Liver (tissue), 2 donors: Measurements from ENCODE around the gene HTR3B.

Experiments
- TF ChIP-seq, protein P1 (sequence below): IDR thresholded peaks from 2 replicates; pipeline ENCODE4 v1.6.1; 2016; ENCODE audit warnings: antibody characterized with exemption
- TF ChIP-seq, protein P2 (sequence below): fragments of 150-350 bp; IDR thresholded peaks from 2 replicates; pipeline ENCODE4 v1.5.1; 2017; ENCODE audit warnings: improper control_type of control experiment, low read depth, low read length; ENCODE audit not compliant: missing input control
- donor health status: healthy.

DNA sequence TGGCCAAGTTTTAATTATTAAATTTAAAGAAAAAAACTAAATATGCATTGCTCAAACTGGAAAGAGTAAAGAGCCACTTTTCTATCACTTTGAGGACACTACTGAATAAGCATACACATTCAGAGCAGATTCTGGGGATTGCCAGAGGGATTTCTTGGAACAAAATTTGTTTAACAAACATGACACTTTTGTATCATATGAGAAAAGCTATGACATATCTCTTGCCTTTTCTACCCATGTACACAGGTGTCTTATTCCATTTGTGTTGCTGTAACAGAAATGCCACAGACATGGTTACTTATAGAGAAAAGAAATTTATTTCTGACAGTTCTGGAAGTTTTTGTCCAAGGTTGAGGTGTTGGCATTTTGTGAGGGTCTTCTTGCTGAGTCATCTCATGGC is 15.7 kb upstream of the HTR3B start:
- TF ChIP-seq, protein P1, sequence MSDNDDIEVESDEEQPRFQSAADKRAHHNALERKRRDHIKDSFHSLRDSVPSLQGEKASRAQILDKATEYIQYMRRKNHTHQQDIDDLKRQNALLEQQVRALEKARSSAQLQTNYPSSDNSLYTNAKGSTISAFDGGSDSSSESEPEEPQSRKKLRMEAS = no peak
- TF ChIP-seq, protein P2, sequence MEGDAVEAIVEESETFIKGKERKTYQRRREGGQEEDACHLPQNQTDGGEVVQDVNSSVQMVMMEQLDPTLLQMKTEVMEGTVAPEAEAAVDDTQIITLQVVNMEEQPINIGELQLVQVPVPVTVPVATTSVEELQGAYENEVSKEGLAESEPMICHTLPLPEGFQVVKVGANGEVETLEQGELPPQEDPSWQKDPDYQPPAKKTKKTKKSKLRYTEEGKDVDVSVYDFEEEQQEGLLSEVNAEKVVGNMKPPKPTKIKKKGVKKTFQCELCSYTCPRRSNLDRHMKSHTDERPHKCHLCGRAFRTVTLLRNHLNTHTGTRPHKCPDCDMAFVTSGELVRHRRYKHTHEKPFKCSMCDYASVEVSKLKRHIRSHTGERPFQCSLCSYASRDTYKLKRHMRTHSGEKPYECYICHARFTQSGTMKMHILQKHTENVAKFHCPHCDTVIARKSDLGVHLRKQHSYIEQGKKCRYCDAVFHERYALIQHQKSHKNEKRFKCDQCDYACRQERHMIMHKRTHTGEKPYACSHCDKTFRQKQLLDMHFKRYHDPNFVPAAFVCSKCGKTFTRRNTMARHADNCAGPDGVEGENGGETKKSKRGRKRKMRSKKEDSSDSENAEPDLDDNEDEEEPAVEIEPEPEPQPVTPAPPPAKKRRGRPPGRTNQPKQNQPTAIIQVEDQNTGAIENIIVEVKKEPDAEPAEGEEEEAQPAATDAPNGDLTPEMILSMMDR = no peak
